ENCODE results near the gene DMRTA1.
A peak's percentile ranks its signal among the peaks of the same experiment; 100 is the strongest.

The DMRTA1 gene

DNA sequence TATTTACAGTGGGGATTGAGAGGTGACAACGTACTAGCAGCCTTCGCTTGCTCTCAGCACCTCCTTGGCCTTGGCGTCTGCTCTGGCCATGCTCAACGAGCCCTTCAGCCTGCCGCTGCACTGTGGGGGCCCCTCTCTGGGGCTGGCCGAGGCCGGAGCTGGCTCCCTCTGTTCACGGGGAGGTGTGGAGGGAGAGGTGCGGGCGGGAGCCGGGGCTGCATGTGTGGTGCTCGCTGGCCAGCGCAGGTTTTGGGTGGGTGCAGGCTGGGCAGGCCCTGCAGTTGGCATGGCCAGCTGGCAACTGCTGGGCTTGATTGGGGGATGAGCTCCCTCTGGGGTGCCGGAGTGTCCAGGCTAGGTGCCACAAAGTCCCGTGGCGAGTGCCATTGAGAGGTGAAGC, 5.8 kb upstream of the DMRTA1 start:
- H3K79me2 ChIP-seq (ENCODE audit: insufficient read depth, low read depth): no peaks in the 10 kb centered on the region
- no peaks in the 10 kb centered on the region for H3K36me3 ChIP-seq (ENCODE audit: insufficient read depth)
- H4K20me1 ChIP-seq (ENCODE audit: insufficient read depth): no peaks in the 10 kb centered on the region
- TF ChIP-seq, protein P1, sequence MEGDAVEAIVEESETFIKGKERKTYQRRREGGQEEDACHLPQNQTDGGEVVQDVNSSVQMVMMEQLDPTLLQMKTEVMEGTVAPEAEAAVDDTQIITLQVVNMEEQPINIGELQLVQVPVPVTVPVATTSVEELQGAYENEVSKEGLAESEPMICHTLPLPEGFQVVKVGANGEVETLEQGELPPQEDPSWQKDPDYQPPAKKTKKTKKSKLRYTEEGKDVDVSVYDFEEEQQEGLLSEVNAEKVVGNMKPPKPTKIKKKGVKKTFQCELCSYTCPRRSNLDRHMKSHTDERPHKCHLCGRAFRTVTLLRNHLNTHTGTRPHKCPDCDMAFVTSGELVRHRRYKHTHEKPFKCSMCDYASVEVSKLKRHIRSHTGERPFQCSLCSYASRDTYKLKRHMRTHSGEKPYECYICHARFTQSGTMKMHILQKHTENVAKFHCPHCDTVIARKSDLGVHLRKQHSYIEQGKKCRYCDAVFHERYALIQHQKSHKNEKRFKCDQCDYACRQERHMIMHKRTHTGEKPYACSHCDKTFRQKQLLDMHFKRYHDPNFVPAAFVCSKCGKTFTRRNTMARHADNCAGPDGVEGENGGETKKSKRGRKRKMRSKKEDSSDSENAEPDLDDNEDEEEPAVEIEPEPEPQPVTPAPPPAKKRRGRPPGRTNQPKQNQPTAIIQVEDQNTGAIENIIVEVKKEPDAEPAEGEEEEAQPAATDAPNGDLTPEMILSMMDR (conservative IDR thresholded peaks at IDR 0.05; ENCODE audit: low read depth, low read length): no peak
- peaks cover 2% of the 10 kb centered on the region for H3K4me1 ChIP-seq (ENCODE audit: low read depth, poor library complexity, severe bottlenecking)
- H2AFZ ChIP-seq (ENCODE audit: low read depth): no peak overlapping the region
- H3K4me3 ChIP-seq (IDR thresholded peaks at IDR 0.05; ENCODE audit: insufficient read depth, low read depth, low read length): no peak overlapping the region
- no peaks in the 10 kb centered on the region for H3K27me3 ChIP-seq (ENCODE audit: insufficient read depth, low read depth)
- H3K9ac ChIP-seq: no peak overlapping the region
- no peak overlapping the region for H3K27ac ChIP-seq
- no peak overlapping the region for H3K4me2 ChIP-seq

DNA sequence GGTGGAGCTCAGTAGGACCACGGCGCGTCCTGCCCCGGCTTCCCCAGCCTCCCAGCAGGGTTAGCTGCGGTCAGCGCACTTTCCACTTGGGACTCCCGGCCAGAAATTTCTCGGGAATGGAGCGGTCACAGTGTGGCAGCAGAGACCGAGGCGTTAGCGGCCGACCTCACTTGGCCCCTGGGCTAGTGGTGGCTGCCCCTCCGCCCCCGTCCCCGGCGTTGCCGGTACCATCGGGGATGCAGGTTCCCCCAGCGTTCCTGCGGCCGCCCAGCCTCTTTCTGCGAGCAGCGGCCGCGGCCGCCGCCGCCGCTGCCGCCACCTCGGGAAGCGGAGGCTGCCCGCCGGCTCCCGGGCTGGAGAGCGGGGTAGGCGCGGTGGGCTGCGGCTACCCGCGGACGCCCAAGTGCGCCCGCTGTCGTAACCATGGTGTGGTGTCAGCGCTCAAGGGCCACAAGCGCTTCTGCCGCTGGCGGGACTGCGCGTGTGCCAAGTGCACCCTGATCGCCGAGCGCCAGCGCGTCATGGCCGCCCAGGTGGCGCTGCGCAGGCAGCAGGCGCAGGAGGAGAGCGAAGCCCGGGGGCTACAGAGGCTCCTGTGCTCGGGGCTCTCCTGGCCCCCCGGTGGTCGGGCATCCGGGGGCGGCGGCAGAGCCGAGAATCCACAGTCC, 460 bp downstream of the DMRTA1 start:
- no peak overlapping the region for H3K4me3 ChIP-seq (IDR thresholded peaks at IDR 0.05; ENCODE audit: insufficient read depth, low read depth, low read length)
- peak overlapping the region; percentile 85 for H3K9ac ChIP-seq
- H4K20me1 ChIP-seq (ENCODE audit: insufficient read depth): no peaks in the 10 kb centered on the region
- H3K79me2 ChIP-seq (ENCODE audit: insufficient read depth, low read depth): peaks cover 23% of the 10 kb centered on the region; the same call in 1 of the 2 replicates
- H3K4me1 ChIP-seq (ENCODE audit: low read depth, poor library complexity, severe bottlenecking): peaks cover 48% of the 10 kb centered on the region
- no peaks in the 10 kb centered on the region for H3K36me3 ChIP-seq (ENCODE audit: insufficient read depth)
- H3K4me2 ChIP-seq: peak overlapping the region; percentile 91
- peak overlapping the region; percentile 72 for H2AFZ ChIP-seq (ENCODE audit: low read depth)
- H3K27me3 ChIP-seq (ENCODE audit: insufficient read depth, low read depth): no peaks in the 10 kb centered on the region
- H3K27ac ChIP-seq: peak overlapping the region; percentile 72
- TF ChIP-seq, protein P1 (conservative IDR thresholded peaks at IDR 0.05; ENCODE audit: low read depth, low read length): no peak

DNA sequence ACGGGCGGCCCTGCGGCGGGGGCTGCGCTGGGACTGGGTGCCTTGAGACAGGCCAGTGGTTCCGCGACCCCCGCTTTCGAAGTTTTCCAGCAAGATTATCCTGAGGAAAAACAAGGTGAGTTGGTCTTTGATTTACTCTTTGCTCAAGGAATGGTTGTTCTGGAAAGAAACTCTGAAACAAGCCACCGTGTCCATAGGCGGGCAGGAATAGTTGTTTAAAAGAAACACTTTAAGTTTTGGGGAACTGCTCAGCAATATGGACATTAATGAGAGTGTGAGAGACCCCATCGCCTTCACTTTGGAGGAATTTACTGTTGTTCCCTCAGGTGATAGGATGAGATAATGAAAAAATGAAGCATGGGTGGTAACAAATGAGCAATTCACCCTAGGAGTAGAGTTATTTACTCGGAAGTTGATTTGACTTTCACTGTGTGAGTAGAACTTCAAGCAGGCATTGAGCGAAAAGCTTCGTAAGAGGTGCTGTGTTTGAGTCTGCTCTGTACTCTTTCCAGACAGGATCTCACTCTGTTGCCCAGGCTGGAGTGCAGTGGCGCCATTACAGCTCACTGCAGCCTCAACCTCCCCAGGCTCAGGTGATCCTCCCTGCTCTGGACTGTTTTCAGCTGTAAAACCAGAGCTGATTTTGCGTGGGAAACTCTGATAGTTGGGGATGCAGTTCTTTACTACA, 1.1 kb downstream of the DMRTA1 start:
- peaks cover 23% of the 10 kb centered on the region; the same call in 1 of the 2 replicates for H3K79me2 ChIP-seq (ENCODE audit: insufficient read depth, low read depth)
- peaks cover 54% of the 10 kb centered on the region for H3K4me1 ChIP-seq (ENCODE audit: low read depth, poor library complexity, severe bottlenecking)
- peak overlapping the region; percentile 72 for H3K27ac ChIP-seq
- H4K20me1 ChIP-seq (ENCODE audit: insufficient read depth): no peaks in the 10 kb centered on the region
- no peak overlapping the region for H3K4me3 ChIP-seq (IDR thresholded peaks at IDR 0.05; ENCODE audit: insufficient read depth, low read depth, low read length)
- H3K36me3 ChIP-seq (ENCODE audit: insufficient read depth): no peaks in the 10 kb centered on the region
- TF ChIP-seq, protein P1 (conservative IDR thresholded peaks at IDR 0.05; ENCODE audit: low read depth, low read length): peak; percentile 22; the same call in 1 of the 2 replicates
- H3K27me3 ChIP-seq (ENCODE audit: insufficient read depth, low read depth): no peaks in the 10 kb centered on the region
- peak overlapping the region; percentile 72 for H2AFZ ChIP-seq (ENCODE audit: low read depth)
- H3K9ac ChIP-seq: peak overlapping the region; percentile 85
- peak overlapping the region; percentile 91 for H3K4me2 ChIP-seq

DNA sequence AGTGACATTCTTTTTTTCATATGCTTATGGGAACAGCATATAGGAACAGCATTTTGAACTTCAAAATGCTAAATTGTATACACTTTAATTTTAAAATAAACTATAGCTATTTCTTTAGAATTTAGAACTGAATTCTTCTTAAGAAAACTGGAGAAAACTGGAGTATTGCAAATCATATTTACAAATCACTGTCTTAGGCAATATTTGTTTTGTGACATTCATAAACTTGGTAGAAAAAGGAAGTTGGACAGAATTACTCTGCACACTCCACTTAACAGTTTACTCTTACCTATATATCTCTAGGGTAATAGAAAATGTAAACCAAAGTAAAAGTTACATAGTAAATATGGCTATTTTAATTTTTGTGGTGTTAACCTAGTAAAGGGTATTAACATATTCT, 3.1 kb downstream of the DMRTA1 start:
- H3K4me3 ChIP-seq (IDR thresholded peaks at IDR 0.05; ENCODE audit: insufficient read depth, low read depth, low read length): no peak overlapping the region
- peak overlapping the region; percentile 91 for H3K4me2 ChIP-seq

More for the DNA sequence above, 3.1 kb downstream of the DMRTA1 start:
- no peaks in the 10 kb centered on the region for H3K27me3 ChIP-seq (ENCODE audit: insufficient read depth, low read depth)
- TF ChIP-seq, protein P1 (conservative IDR thresholded peaks at IDR 0.05; ENCODE audit: low read depth, low read length): no peak
- no peak overlapping the region for H3K9ac ChIP-seq
- H3K27ac ChIP-seq: no peak overlapping the region
- H3K4me1 ChIP-seq (ENCODE audit: low read depth, poor library complexity, severe bottlenecking): peaks cover 71% of the 10 kb centered on the region
- H3K36me3 ChIP-seq (ENCODE audit: insufficient read depth): no peaks in the 10 kb centered on the region
- no peaks in the 10 kb centered on the region for H4K20me1 ChIP-seq (ENCODE audit: insufficient read depth)
- peaks cover 23% of the 10 kb centered on the region; the same call in 1 of the 2 replicates for H3K79me2 ChIP-seq (ENCODE audit: insufficient read depth, low read depth)
- H2AFZ ChIP-seq (ENCODE audit: low read depth): no peak overlapping the region
